ENCODE results near the gene PPP2R5D.

The PPP2R5D gene

GRCh38 chr6:42967228-42967627, 17.1 kb upstream of the PPP2R5D start:
- no peak overlapping the region for H3K27ac ChIP-seq
- TF ChIP-seq CTCF (IDR thresholded peaks at IDR 0.05) (no peak), ZFX (IDR thresholded peaks at IDR 0.05; ENCODE audit: borderline replicate concordance) (no peak)

GRCh38 chr6:42968126-42968701, 16.2 kb upstream of the PPP2R5D start:
- TF ChIP-seq CTCF (IDR thresholded peaks at IDR 0.05) (no peak), ZFX (IDR thresholded peaks at IDR 0.05; ENCODE audit: borderline replicate concordance) (no peak)
- H3K27ac ChIP-seq = no peak overlapping the region

GRCh38 chr6:42968783-42969182, 15.6 kb upstream of the PPP2R5D start:
- TF ChIP-seq CTCF (IDR thresholded peaks at IDR 0.05) (no peak), ZFX (IDR thresholded peaks at IDR 0.05; ENCODE audit: borderline replicate concordance) (no peak)

GRCh38 chr6:42969431-42969830, 14.9 kb upstream of the PPP2R5D start:
- 0 out of 2 replicates have a peak overlapping the region, but pooled peaks have one; percentile 12 for H3K27ac ChIP-seq
- TF ChIP-seq ZFX (IDR thresholded peaks at IDR 0.05; ENCODE audit: borderline replicate concordance) (no peak), CTCF (IDR thresholded peaks at IDR 0.05) (no peak)

More at GRCh38 chr6:42968783-42969182, 15.6 kb upstream of the PPP2R5D start:
- H3K27ac ChIP-seq = 0 out of 2 replicates have a peak overlapping the region, but pooled peaks have one; percentile 12

- TF ChIP-seq ZFX (IDR thresholded peaks at IDR 0.05; ENCODE audit: borderline replicate concordance) (no peak), CTCF (IDR thresholded peaks at IDR 0.05) (no peak)
- H3K27ac ChIP-seq = no peak overlapping the region
These were observed 14.4 kb upstream of the PPP2R5D start for GRCh38 chr6:42969934-42970333.

- peak overlapping the region; percentile 34 for H3K27ac ChIP-seq
- TF ChIP-seq CTCF (IDR thresholded peaks at IDR 0.05) = no peak
- no peak for TF ChIP-seq ZFX (IDR thresholded peaks at IDR 0.05; ENCODE audit: borderline replicate concordance)
These were observed 13.3 kb upstream of the PPP2R5D start for GRCh38 chr6:42970871-42971612.

GRCh38 chr6:42971746-42972327, 12.5 kb upstream of the PPP2R5D start:
- TF ChIP-seq ZFX (IDR thresholded peaks at IDR 0.05; ENCODE audit: borderline replicate concordance) = no peak
- no peak for TF ChIP-seq CTCF (IDR thresholded peaks at IDR 0.05)
- H3K27ac ChIP-seq = peak overlapping the region; percentile 34; the same call in 1 of the 2 replicates

All from 22Rv1 (cell line).